HepG2 (cell line): ENCODE data around the gene CASP7. TPM values are rescaled to one million over a fixed set of nuclear protein-coding genes. Genes with fewer than 3 reads are reported as not detected.

ENCODE experiments used
- ATAC-seq: fragments of 200-7000 bp; cut with Tn5 transposase; 3 replicates; pipeline ENCODE4 v1.9.1; 2020; ENCODE audit warnings: mild to moderate bottlenecking, moderate library complexity
- BruUV-seq: library from RNA; stranded (reverse); fragments of 400-500 nt; replicated peaks from 2 replicates; lab custom pipeline; 2021; lab: Mats Ljungman, UMichigan
- CTCF ChIA-PET: fragments of 300-600 bp; formaldehyde crosslinking; extraction: SDS; loops from one replicate; lab custom pipeline; 2021; ENCODE audit warnings: low total read pairs, inconsistent platforms, low intra/inter-chr PET ratio; lab: Yijun Ruan, JAX
- POLR2A ChIA-PET: fragments of 350-600 bp; sonication (Branson Sonifier 250); formaldehyde crosslinking; loops from one replicate; lab custom pipeline; 2020; ENCODE audit warnings: antibody characterized with exemption, inconsistent platforms; lab: Yijun Ruan, JAX
- DNase-seq: peaks from one replicate; pipeline ENCODE4 v3.0.0-alpha.2; 2015; ENCODE audit warnings: low spot score
- FAIRE-seq: peaks from 3 replicates; lab custom pipeline; 2011; peaks lifted over from hg19 to GRCh38; lab: Jason Lieb, UNC
- H2AFZ ChIP-seq: one replicate; pipeline ENCODE4 v1.6.1; 2011; ENCODE audit warnings: low read length, inconsistent platforms
- H3K27ac ChIP-seq: fragments of 300-600 bp; 3 replicates; pipeline ENCODE4 v1.8.0; 2011; ENCODE audit warnings: mixed run types, mild to moderate bottlenecking, mixed read lengths, low read length, inconsistent platforms; ENCODE audit not compliant: insufficient read depth; ENCODE audit errors: extremely low read length
- H3K27me3 ChIP-seq, 2 experiments: fragments of 200-600 bp in 1 of 2; 2 replicates in 1 of 2; 3 replicates in 1 of 2; pipeline versions ENCODE4 v1.6.0 to v1.8.0; 2011; ENCODE audit warnings: low read length in 2 of 2, mild to moderate bottlenecking in 2 of 2, moderate library complexity in 2 of 2, inconsistent platforms in 1 of 2; ENCODE audit not compliant: insufficient read depth in 2 of 2, control insufficient read depth in 1 of 2
- H3K36me3 ChIP-seq, 2 experiments: fragments of 200-600 bp in 1 of 2; replicated peaks in 1 of 2; 2 replicates in 1 of 2; 3 replicates in 1 of 2; pipeline versions ENCODE4 v1.5.1 to v1.8.0; 2011; ENCODE audit warnings: low read length in 2 of 2, inconsistent platforms in 1 of 2; ENCODE audit not compliant: insufficient read depth in 2 of 2, control insufficient read depth in 1 of 2
- H3K4me1 ChIP-seq: 2 replicates; pipeline ENCODE4 v1.5.1; 2012; ENCODE audit warnings: low read length, inconsistent platforms; ENCODE audit not compliant: insufficient read depth
- H3K4me2 ChIP-seq: 2 replicates; pipeline ENCODE4 v1.6.0; 2011; ENCODE audit warnings: low read depth, low read length, inconsistent platforms
- H3K4me3 ChIP-seq, 3 experiments: fragments of 200-600 bp in 1 of 3; sonication (generic), shearing (Covaris generic) in 1 of 3; replicated peaks in 1 of 3; 2 replicates each; pipeline ENCODE4 v1.5.1; 2011 to 2016; ENCODE audit warnings: low read length in 3 of 3, inconsistent platforms in 2 of 3, low read depth in 2 of 3, mild to moderate bottlenecking in 2 of 3, control low read depth in 1 of 3, mixed read lengths in 1 of 3; ENCODE audit not compliant: insufficient read depth in 1 of 3
- H3K79me2 ChIP-seq: one replicate; pipeline ENCODE4 v1.6.1; 2011; ENCODE audit warnings: low read length, inconsistent platforms; ENCODE audit not compliant: insufficient read depth
- H3K9ac ChIP-seq: 2 replicates; pipeline ENCODE4 v1.6.0; 2011; ENCODE audit warnings: mild to moderate bottlenecking, low read depth, low read length, inconsistent platforms; ENCODE audit not compliant: insufficient read depth
- H3K9me3 ChIP-seq: 2 replicates; pipeline ENCODE4 v1.5.1; 2012; ENCODE audit warnings: mild to moderate bottlenecking, low read length
- H4K20me1 ChIP-seq: 2 replicates; pipeline ENCODE4 v1.6.0; 2011; ENCODE audit warnings: inconsistent platforms, mild to moderate bottlenecking, low read length, moderate library complexity; ENCODE audit not compliant: insufficient read depth
- NCOR1 ChIP-seq: fragments of 200-600 bp; sonication (generic); IDR thresholded peaks from 2 replicates; pipeline ENCODE4 v1.7.0; 2017; ENCODE audit warnings: antibody characterized with exemption, low read length, borderline replicate concordance
- POLR2AphosphoS5 ChIP-seq: IDR thresholded peaks from 2 replicates; pipeline ENCODE4 v1.6.1; 2012; ENCODE audit warnings: low read depth, low read length
- ZC3H4 ChIP-seq: sonication (generic); formaldehyde crosslinking; IDR thresholded peaks from 2 replicates; pipeline ENCODE4 v1.4.0; 2020; ENCODE audit warnings: missing genetic modification reagents, borderline replicate concordance
- ZNF274 ChIP-seq: sonication (generic); formaldehyde crosslinking; IDR thresholded peaks from 2 replicates; pipeline ENCODE4 v1.5.1; 2020; ENCODE audit warnings: mild to moderate bottlenecking, missing genetic modification reagents
- WGBS: methylation state at CpG from one replicate; pipeline ENCODE4 v1.1.6; 2017; ENCODE audit warnings: low lambda C conversion rate; 5-methylcytosine and 5-hydroxymethylcytosine counted together
- in situ Hi-C: cut with HindIII; loops from 2 replicates; pipeline ENCODE4 v1.10.0; 2017; ENCODE audit warnings: low pct_unique_long_range_greater_than_20kb; ENCODE audit not compliant: extremely low pct_ligation_motif_present
- intact Hi-C: fragments of 100-400 bp; cut with micrococcal nuclease; formaldehyde crosslinking; loops from one replicate; pipeline ENCODE4 v1.10.0; 2022; ENCODE audit not compliant: unreplicated experiment
- polyA plus RNA-seq, 8 experiments: library from polyadenylated mRNA; depleted of rRNA in 3 of 8; stranded (reverse) in 7 of 8; unstranded in 1 of 8; fragments of >200 nt; fragmentation: Illumina TruSeq in 4 of 8; extraction: Trizol in 4 of 8; gene quantifications; 2 replicates each; pipeline versions ENCODE4 v1.2.1 to v1.2.3, GENCODE V29; 2011 to 2016; ENCODE audit warnings: low read depth in 4 of 8, missing spikeins in 1 of 8, mixed read lengths in 1 of 8; ENCODE audit not compliant: insufficient read depth in 1 of 8
- total RNA-seq, 5 experiments: library from RNA; depleted of rRNA; stranded (reverse); fragments of >200 nt; fragmentation: Illumina TruSeq; extraction: Trizol; gene quantifications; 2 replicates each; pipeline ENCODE4 v1.2.3, GENCODE V29; 2016; ENCODE audit warnings: low read depth in 1 of 5
- TF ChIP-seq, protein P1 (sequence below): sonication (generic); formaldehyde crosslinking; conservative IDR thresholded peaks from 2 replicates; pipeline ENCODE4 v1.4.0; 2020; ENCODE audit warnings: mild to moderate bottlenecking, missing genetic modification reagents, moderate library complexity
- TF ChIP-seq, protein P2 (sequence below): sonication (generic); formaldehyde crosslinking; IDR thresholded peaks from 2 replicates; pipeline ENCODE4 v1.8.1; 2023; ENCODE audit warnings: mild to moderate bottlenecking, missing genetic modification reagents
- TF ChIP-seq, protein P3 (sequence below): sonication (generic); formaldehyde crosslinking; IDR thresholded peaks from 2 replicates; pipeline ENCODE4 v1.4.0; 2020; ENCODE audit warnings: mild to moderate bottlenecking, missing genetic modification reagents

The CASP7 gene
- total and polyA plus RNA-seq, 2 of the 13 experiments (the other 11 are each of a cell fraction or from before 2014, with no cell fraction given): 11.9 to 39.3 TPM

DNA sequence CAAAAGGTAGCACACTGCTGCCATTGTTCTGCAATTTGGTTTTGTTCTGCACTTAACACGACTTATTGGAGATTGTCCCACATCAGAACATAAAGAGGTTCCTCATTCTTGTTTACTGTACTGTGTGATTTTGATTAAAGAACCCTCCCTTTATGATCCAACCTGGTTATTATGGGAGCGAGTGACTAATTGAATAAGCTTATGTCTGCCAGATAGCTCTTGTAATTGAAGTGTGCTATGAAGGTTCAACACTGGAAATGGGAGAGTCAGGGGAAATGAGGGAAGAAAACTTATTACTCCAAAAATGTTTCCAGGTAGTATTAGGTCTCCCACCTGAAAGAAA, 33.9 kb downstream of the CASP7 start (continued):
- TF ChIP-seq, protein P1, sequence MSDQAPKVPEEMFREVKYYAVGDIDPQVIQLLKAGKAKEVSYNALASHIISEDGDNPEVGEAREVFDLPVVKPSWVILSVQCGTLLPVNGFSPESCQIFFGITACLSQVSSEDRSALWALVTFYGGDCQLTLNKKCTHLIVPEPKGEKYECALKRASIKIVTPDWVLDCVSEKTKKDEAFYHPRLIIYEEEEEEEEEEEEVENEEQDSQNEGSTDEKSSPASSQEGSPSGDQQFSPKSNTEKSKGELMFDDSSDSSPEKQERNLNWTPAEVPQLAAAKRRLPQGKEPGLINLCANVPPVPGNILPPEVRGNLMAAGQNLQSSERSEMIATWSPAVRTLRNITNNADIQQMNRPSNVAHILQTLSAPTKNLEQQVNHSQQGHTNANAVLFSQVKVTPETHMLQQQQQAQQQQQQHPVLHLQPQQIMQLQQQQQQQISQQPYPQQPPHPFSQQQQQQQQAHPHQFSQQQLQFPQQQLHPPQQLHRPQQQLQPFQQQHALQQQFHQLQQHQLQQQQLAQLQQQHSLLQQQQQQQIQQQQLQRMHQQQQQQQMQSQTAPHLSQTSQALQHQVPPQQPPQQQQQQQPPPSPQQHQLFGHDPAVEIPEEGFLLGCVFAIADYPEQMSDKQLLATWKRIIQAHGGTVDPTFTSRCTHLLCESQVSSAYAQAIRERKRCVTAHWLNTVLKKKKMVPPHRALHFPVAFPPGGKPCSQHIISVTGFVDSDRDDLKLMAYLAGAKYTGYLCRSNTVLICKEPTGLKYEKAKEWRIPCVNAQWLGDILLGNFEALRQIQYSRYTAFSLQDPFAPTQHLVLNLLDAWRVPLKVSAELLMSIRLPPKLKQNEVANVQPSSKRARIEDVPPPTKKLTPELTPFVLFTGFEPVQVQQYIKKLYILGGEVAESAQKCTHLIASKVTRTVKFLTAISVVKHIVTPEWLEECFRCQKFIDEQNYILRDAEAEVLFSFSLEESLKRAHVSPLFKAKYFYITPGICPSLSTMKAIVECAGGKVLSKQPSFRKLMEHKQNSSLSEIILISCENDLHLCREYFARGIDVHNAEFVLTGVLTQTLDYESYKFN (CRISPR knock-in tag): no peak
- no peak for TF ChIP-seq NCOR1
- no peak for TF ChIP-seq ZNF274
- TF ChIP-seq ZC3H4: no peak
- TF ChIP-seq, all 625 proteins: peak for 0

DNA sequence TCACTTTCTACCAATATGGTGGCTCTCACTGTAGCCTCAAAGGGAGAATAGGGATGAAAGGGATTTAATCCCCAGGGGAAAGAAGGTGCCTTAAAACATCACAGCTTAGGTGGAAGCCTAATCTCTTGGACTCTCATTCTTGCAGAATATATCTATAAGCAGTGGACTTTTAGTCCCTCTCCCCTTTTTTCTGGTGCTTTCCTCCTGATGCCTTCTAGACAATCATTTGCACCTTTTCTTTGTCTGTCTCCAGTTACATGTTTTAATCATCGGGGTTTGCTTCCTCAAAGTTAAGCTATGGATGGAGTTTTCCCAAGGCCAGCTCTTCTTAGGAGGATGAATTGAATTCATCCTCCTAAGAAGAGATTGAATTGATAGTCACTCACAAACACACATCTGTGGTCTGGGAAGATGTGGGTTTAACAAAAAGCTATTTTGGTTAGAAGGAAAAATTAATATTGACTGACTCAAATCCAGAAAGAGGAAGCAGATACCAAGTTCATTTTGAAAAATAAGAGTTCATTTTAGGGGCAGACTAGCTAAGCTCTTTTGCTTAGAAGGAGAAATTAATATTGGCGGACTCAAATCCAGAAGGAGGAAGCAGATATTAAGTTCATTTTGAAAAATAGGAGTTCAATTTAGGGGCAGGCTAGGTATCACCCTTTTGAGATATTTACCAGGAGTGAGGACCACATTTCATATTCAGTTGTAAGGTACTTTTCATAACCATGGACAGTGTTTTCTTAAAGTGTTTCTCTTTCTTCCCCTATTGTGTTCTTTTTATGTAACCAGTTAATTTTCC, 36.6 kb downstream of the CASP7 start:
- Histone ChIP-seq H3K4me3 (no peak overlapping the region), H3K36me3 (peaks cover 3 to 10% of the 10 kb centered on the region in 2 experiments; a peak in 4 of 5 replicates), H3K9ac (no peak overlapping the region), H3K79me2 (no peaks in the 10 kb centered on the region), H3K27me3 (no peaks in the 10 kb centered on the region), H3K4me2 (no peak overlapping the region), H2AFZ (no peak overlapping the region), H4K20me1 (no peaks in the 10 kb centered on the region), H3K27ac (no peak overlapping the region), H3K4me1 (peaks cover 10% of the 10 kb centered on the region; the same call in 1 of the 2 replicates), H3K9me3 (no peaks in the 10 kb centered on the region)
- in situ Hi-C loops (no loop called here), intact Hi-C loops (no loop called here)
- no TSS peak for BruUV-seq
- no peak for ATAC-seq
- CTCF ChIA-PET: no interaction called here
- no peak for FAIRE-seq
- no peak for DNase-seq
- 80% methylated on average over 2 of the region's 2 CpGs for WGBS
- POLR2A ChIA-PET: no interaction called here
- TF ChIP-seq POLR2AphosphoS5: no peak
- TF ChIP-seq, protein P2, sequence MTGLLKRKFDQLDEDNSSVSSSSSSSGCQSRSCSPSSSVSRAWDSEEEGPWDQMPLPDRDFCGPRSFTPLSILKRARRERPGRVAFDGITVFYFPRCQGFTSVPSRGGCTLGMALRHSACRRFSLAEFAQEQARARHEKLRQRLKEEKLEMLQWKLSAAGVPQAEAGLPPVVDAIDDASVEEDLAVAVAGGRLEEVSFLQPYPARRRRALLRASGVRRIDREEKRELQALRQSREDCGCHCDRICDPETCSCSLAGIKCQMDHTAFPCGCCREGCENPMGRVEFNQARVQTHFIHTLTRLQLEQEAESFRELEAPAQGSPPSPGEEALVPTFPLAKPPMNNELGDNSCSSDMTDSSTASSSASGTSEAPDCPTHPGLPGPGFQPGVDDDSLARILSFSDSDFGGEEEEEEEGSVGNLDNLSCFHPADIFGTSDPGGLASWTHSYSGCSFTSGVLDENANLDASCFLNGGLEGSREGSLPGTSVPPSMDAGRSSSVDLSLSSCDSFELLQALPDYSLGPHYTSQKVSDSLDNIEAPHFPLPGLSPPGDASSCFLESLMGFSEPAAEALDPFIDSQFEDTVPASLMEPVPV (CRISPR knock-in tag): no peak
- TF ChIP-seq, protein P3, sequence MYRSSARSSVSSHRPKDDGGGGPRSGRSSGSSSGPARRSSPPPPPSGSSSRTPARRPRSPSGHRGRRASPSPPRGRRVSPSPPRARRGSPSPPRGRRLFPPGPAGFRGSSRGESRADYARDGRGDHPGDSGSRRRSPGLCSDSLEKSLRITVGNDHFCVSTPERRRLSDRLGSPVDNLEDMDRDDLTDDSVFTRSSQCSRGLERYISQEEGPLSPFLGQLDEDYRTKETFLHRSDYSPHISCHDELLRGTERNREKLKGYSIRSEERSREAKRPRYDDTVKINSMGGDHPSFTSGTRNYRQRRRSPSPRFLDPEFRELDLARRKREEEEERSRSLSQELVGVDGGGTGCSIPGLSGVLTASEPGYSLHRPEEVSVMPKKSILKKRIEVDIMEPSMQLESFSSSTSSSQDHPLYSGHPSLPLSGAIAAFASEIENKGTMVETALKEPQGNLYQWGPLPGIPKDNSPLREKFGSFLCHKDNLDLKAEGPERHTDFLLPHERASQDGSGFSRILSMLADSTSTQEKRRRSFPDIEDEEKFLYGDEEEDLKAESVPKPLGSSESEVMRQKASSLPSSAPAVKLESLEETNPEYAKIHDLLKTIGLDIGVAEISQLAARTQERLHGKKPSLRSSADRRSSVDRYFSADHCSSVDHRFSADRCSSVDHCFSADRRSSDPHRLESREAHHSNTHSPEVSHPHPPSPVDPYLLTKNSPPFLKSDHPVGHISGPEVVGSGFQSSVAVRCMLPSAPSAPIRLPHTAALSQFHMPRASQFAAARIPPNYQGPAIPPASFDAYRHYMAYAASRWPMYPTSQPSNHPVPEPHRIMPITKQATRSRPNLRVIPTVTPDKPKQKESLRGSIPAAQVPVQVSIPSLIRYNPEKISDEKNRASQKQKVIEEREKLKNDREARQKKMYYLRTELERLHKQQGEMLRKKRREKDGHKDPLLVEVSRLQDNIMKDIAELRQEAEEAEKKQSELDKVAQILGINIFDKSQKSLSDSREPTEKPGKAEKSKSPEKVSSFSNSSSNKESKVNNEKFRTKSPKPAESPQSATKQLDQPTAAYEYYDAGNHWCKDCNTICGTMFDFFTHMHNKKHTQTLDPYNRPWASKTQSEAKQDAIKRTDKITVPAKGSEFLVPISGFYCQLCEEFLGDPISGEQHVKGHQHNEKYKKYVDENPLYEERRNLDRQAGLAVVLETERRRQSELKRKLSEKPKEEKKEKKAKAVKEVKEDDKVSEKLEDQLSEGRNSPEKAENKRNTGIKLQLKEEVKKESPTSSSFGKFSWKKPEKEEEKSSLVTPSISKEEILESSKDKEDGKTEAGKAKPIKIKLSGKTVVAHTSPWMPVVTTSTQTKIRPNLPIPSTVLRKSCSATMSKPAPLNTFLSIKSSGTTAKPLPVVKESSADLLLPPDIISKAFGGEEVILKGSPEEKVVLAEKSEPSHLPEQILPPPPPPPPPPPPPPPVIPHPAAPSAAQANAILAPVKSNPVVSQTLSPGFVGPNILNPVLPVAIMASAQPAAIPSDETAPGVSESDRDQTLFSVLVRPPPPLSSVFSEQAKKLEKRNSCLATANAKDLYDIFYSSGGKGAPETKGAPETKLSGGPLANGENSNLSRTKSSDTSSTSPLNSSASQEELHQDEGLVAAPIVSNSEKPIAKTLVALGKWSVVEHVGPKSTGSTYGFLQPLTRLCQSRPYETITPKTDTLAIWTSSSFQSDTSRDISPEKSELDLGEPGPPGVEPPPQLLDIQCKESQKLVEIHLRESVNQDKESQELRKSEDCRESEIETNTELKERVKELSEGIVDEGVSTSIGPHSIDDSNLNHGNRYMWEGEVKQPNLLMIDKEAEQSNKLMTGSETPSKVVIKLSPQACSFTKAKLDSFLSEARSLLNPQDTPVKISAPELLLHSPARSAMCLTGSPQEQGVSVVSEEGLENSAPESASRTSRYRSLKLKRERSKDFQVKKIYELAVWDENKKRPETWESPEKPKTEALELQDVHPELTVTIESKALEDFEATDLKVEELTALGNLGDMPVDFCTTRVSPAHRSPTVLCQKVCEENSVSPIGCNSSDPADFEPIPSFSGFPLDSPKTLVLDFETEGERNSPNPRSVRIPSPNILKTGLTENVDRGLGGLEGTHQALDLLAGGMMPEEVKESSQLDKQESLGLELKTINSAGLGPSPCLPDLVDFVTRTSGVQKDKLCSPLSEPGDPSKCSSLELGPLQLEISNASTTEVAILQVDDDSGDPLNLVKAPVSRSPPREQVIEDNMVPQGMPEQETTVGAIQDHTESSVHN: no peak
